Subcutaneous abdominal adipose tissue (tissue), 5 donors: ENCODE results near the gene WDR59.

Source experiments
- H3K27ac ChIP-seq: one replicate; pipeline ENCODE4 v1.7.0; 2013; ENCODE audit warnings: low read depth, mild to moderate bottlenecking, inconsistent platforms, low read length, moderate library complexity
- H3K27me3 ChIP-seq, 5 donors: one replicate each; pipeline ENCODE4 v1.7.0; 2013; ENCODE audit warnings: low read length in 5 of 5, inconsistent platforms in 1 of 5; ENCODE audit not compliant: control insufficient read depth in 5 of 5, insufficient read depth in 4 of 5
- H3K36me3 ChIP-seq, 5 donors: one replicate each; pipeline ENCODE4 v1.7.0; 2013; ENCODE audit warnings: low read length in 5 of 5; ENCODE audit not compliant: control insufficient read depth in 5 of 5, insufficient read depth in 5 of 5
- H3K4me1 ChIP-seq, 5 donors: one replicate each; pipeline ENCODE4 v1.7.0; 2013; ENCODE audit warnings: low read length in 5 of 5, mild to moderate bottlenecking in 3 of 5, moderate library complexity in 1 of 5; ENCODE audit not compliant: control insufficient read depth in 5 of 5, insufficient read depth in 5 of 5
- H3K4me3 ChIP-seq, 5 donors: one replicate each; pipeline ENCODE4 v1.7.0; 2013; ENCODE audit warnings: low read length in 5 of 5, low read depth in 1 of 5
- H3K9ac ChIP-seq, 5 donors: one replicate each; pipeline ENCODE4 v1.7.0; 2013; ENCODE audit warnings: low read length in 5 of 5, mild to moderate bottlenecking in 4 of 5, moderate library complexity in 3 of 5
- H3K9me3 ChIP-seq, 5 donors: one replicate each; pipeline ENCODE4 v1.7.0; 2013; ENCODE audit warnings: low read length in 5 of 5; ENCODE audit not compliant: control insufficient read depth in 5 of 5
- donor health status: healthy.
- donor health status: healthy.
- donor health status: healthy.
- donor health status: healthy.
- donor health status: healthy.

Gene WDR59

DNA sequence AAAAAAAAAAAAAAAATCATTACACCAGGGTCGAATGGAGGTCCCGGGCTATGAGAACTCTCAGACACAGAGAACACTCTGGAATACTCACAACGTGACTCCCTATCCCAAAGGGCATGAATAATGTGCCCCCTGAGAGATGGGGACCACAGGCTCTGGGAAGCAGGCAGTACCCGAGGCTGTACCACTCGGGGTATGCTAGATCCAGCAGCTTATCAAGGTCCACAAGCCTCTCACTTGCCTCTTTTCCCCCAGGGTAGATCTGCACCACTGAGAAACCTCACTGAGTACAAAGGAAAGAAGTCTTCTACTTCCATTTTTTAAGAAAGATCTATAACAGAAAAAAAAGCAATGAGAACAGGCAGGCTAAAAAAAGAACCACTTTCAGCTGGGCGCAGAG, 40.5 kb downstream of the WDR59 start:
- Histone ChIP-seq H3K4me1 (no peaks in the 10 kb centered on the region), H3K27me3 (no peaks in the 10 kb centered on the region), H3K9me3 (no peaks in the 10 kb centered on the region), H3K36me3 (peaks cover 6 to 78% (median 48%) of the 10 kb centered on the region in 5 donors), H3K9ac (no peak overlapping the region), H3K27ac (no peak overlapping the region), H3K4me3 (no peak overlapping the region)

- Histone ChIP-seq H3K36me3 (peaks cover 6 to 77% (median 49%) of the 10 kb centered on the region in 5 donors), H3K4me3 (no peak overlapping the region), H3K9ac (no peak overlapping the region), H3K27me3 (no peaks in the 10 kb centered on the region), H3K4me1 (no peaks in the 10 kb centered on the region), H3K27ac (no peak overlapping the region), H3K9me3 (no peaks in the 10 kb centered on the region)
Measured at GRCh38 chr16:74942977-74943918, 41.7 kb downstream of the WDR59 start.

DNA sequence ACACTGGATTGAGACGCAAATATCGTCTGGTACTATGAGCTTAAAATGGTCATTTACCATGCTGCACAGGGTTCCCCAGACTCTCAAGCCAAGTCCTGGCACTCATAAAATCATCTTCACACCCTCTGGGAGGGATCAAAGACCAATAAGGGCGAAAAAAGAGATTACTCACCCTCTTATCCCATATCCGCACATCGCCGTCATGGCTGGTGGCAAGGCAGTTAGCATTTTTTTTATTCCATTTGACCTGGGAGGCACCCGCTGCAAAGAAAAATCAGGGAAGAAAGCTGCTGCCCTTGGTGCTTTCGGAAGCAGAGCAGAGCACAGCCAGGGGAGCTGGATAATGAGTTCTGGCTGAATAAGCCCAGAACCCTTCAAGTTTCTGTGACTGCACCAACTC, 42.4 kb downstream of the WDR59 start:
- Histone ChIP-seq H3K4me3 (no peak overlapping the region), H3K27ac (no peak overlapping the region), H3K4me1 (no peaks in the 10 kb centered on the region), H3K9me3 (no peaks in the 10 kb centered on the region), H3K27me3 (no peaks in the 10 kb centered on the region), H3K36me3 (peaks cover 6 to 77% (median 49%) of the 10 kb centered on the region in 5 donors), H3K9ac (no peak overlapping the region)

GRCh38 chr16:74939688-74940087, 45.2 kb downstream of the WDR59 start:
- no peaks in the 10 kb centered on the region for H3K27me3 ChIP-seq
- no peaks in the 10 kb centered on the region for H3K4me1 ChIP-seq
- no peak overlapping the region for H3K27ac ChIP-seq
- H3K9ac ChIP-seq, result no peak overlapping the region
- no peaks in the 10 kb centered on the region for H3K9me3 ChIP-seq
- peaks cover 6 to 66% (median 46%) of the 10 kb centered on the region in 5 donors for H3K36me3 ChIP-seq
- H3K4me3 ChIP-seq, result no peak overlapping the region

GRCh38 chr16:74936902-74937560, 47.9 kb downstream of the WDR59 start:
- no peaks in the 10 kb centered on the region for H3K4me1 ChIP-seq
- no peaks in the 10 kb centered on the region for H3K9me3 ChIP-seq
- no peak overlapping the region for H3K4me3 ChIP-seq
- peaks cover 6 to 57% (median 33%) of the 10 kb centered on the region in 5 donors for H3K36me3 ChIP-seq
- no peak overlapping the region for H3K9ac ChIP-seq
- H3K27me3 ChIP-seq, result no peaks in the 10 kb centered on the region
- no peak overlapping the region for H3K27ac ChIP-seq

GRCh38 chr16:74931445-74931844, 53.5 kb downstream of the WDR59 start:
- no peaks in the 10 kb centered on the region for H3K9me3 ChIP-seq
- no peak overlapping the region for H3K9ac ChIP-seq
- no peak overlapping the region for H3K27ac ChIP-seq
- no peak overlapping the region for H3K4me3 ChIP-seq
- no peaks in the 10 kb centered on the region for H3K4me1 ChIP-seq
- H3K27me3 ChIP-seq, result no peaks in the 10 kb centered on the region
- H3K36me3 ChIP-seq, result peaks cover 3 to 37% (median 15%) of the 10 kb centered on the region in 5 donors

- no peak overlapping the region for H3K9ac ChIP-seq
- H3K27me3 ChIP-seq, result no peaks in the 10 kb centered on the region
- H3K4me1 ChIP-seq, result no peaks in the 10 kb centered on the region
- H3K27ac ChIP-seq, result no peak overlapping the region
- no peaks in the 10 kb centered on the region for H3K9me3 ChIP-seq
- peaks cover 3 to 35% (median 15%) of the 10 kb centered on the region in 5 donors for H3K36me3 ChIP-seq
- no peak overlapping the region for H3K4me3 ChIP-seq
Measured at GRCh38 chr16:74929636-74930035, 55.3 kb downstream of the WDR59 start.

GRCh38 chr16:74926805-74927204, 58.1 kb downstream of the WDR59 start:
- no peaks in the 10 kb centered on the region for H3K4me1 ChIP-seq
- no peak overlapping the region for H3K4me3 ChIP-seq
- H3K9me3 ChIP-seq, result no peaks in the 10 kb centered on the region
- peaks cover 5 to 35% (median 29%) of the 10 kb centered on the region in 5 donors for H3K36me3 ChIP-seq
- no peaks in the 10 kb centered on the region for H3K27me3 ChIP-seq
- no peak overlapping the region for H3K27ac ChIP-seq
- no peak overlapping the region for H3K9ac ChIP-seq

- Histone ChIP-seq H3K27me3 (no peaks in the 10 kb centered on the region), H3K36me3 (peaks cover 14 to 44% (median 42%) of the 10 kb centered on the region in 5 donors), H3K9ac (no peak overlapping the region), H3K9me3 (no peaks in the 10 kb centered on the region), H3K4me1 (no peaks in the 10 kb centered on the region), H3K27ac (no peak overlapping the region), H3K4me3 (no peak overlapping the region)
Measured at GRCh38 chr16:74923766-74924460, 61.0 kb downstream of the WDR59 start.
